ENCODE results near the gene STAP2.

DNA sequence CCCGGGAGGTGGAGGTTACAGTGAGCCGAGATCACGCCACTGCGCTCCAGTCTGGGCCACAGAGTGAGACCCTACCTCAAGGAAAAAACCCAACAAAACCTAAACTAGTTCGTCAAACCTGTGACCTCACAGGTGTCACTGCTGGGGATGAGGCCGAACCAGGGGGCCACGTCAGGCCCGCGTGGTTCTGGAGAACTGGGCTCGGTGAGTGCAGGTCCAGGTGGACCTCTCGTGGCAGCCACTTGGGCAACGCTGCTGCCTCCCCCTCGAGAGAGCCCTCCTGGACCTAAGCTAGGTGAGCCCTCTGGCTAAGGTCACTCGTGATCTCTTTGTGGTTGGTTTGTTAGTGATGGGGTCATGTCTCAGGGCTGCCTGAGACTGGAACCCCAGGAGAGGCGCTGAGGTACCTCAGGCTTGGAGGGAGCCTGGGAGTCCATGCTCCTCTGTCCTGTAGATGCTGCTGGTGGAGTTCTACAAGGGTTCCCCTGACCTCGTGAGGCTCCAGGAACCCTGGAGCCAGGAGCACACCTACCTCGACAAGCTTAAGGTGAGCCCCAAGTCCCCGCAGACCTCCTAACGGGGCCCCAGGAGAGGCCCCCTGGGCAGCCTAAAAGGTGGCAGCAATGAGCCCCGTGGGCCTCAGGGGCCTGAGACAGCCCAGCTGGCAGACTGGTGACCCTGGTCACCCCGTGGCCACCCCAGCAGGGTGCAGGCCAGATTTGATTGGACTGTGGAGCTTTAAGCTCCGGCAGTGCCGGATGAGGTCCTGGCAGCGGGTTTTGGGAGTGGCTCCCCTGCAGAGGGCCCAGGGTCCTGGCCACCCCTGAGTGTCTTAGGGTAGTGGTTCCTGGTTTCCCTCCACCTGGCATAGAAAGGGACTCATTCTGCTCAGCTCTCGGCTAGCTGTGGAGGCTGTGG lies 20.3 kb upstream of the STAP2 start:
- TF ChIP-seq, protein P1, sequence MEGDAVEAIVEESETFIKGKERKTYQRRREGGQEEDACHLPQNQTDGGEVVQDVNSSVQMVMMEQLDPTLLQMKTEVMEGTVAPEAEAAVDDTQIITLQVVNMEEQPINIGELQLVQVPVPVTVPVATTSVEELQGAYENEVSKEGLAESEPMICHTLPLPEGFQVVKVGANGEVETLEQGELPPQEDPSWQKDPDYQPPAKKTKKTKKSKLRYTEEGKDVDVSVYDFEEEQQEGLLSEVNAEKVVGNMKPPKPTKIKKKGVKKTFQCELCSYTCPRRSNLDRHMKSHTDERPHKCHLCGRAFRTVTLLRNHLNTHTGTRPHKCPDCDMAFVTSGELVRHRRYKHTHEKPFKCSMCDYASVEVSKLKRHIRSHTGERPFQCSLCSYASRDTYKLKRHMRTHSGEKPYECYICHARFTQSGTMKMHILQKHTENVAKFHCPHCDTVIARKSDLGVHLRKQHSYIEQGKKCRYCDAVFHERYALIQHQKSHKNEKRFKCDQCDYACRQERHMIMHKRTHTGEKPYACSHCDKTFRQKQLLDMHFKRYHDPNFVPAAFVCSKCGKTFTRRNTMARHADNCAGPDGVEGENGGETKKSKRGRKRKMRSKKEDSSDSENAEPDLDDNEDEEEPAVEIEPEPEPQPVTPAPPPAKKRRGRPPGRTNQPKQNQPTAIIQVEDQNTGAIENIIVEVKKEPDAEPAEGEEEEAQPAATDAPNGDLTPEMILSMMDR (IDR thresholded peaks at IDR 0.05; ENCODE audit: insufficient read depth, low read length) = no peak
- TF ChIP-seq SPI1 (IDR thresholded peaks at IDR 0.05; ENCODE audit: borderline replicate concordance, low read depth) (no peak), POLR2AphosphoS5 (IDR thresholded peaks at IDR 0.05; ENCODE audit: low read depth) (no peak)

All from HL-60 (cell line).